GM23338 (cell line): ENCODE data around the gene AKAP8L. TPM values are rescaled to one million over a fixed set of nuclear protein-coding genes. Genes with fewer than 3 reads are reported as not detected.

ENCODE experiments used
- ATAC-seq: fragments of 200-7000 bp; cut with Tn5 transposase; 3 replicates; pipeline ENCODE4 v1.9.1; 2020
- DNase-seq: peaks from one replicate; pipeline ENCODE4 v3.0.0-alpha.2; 2015; ENCODE audit warnings: low spot score
- H2AFZ ChIP-seq: fragments of 200-600 bp; sonication (generic); 2 replicates; pipeline ENCODE4 v1.8.0; 2016; ENCODE audit warnings: antibody characterized with exemption, mild to moderate bottlenecking, moderate library complexity
- H3F3A ChIP-seq: fragments of 200-600 bp; sonication (generic); replicated peaks from 2 replicates; pipeline ENCODE4 v1.8.0; 2017; ENCODE audit warnings: antibody characterized with exemption, mixed run types, low read depth
- H3K27ac ChIP-seq: fragments of 200-600 bp; sonication (generic); 2 replicates; pipeline ENCODE4 v1.6.1; 2016; ENCODE audit warnings: low read depth
- H3K27me3 ChIP-seq: fragments of 200-600 bp; sonication (generic); 2 replicates; pipeline ENCODE4 v1.8.0; 2016; ENCODE audit warnings: mild to moderate bottlenecking, mixed run types, moderate library complexity; ENCODE audit not compliant: insufficient read depth
- H3K36me3 ChIP-seq: fragments of 200-600 bp; sonication (generic); 2 replicates; pipeline ENCODE4 v1.8.0; 2016; ENCODE audit warnings: mild to moderate bottlenecking; ENCODE audit not compliant: insufficient read depth
- H3K4me1 ChIP-seq: fragments of 200-600 bp; sonication (generic); 2 replicates; pipeline ENCODE4 v1.8.0; 2016; ENCODE audit warnings: mild to moderate bottlenecking, moderate library complexity; ENCODE audit not compliant: insufficient read depth
- H3K4me2 ChIP-seq: fragments of 200-600 bp; sonication (generic); 2 replicates; pipeline ENCODE4 v1.7.1; 2017; ENCODE audit warnings: mixed run types
- H3K4me3 ChIP-seq: fragments of 200-600 bp; sonication (generic); 2 replicates; pipeline ENCODE4 v1.6.1; 2016; ENCODE audit warnings: mixed run types
- H3K79me2 ChIP-seq: fragments of 200-600 bp; sonication (generic); replicated peaks from 2 replicates; pipeline ENCODE4 v1.8.0; 2017; ENCODE audit warnings: mild to moderate bottlenecking; ENCODE audit not compliant: insufficient read depth
- H3K9me2 ChIP-seq: fragments of 200-600 bp; sonication (generic); 2 replicates; pipeline ENCODE4 v1.8.0; 2017; ENCODE audit not compliant: insufficient read depth
- H4K20me1 ChIP-seq: fragments of 200-600 bp; sonication (generic); replicated peaks from 2 replicates; pipeline ENCODE4 v1.8.0; 2017; ENCODE audit warnings: mild to moderate bottlenecking; ENCODE audit not compliant: insufficient read depth
- H3K27ac Mint-ChIP-seq: 2 replicates; pipeline ENCODE4 v1.8.0; 2020; ENCODE audit warnings: inconsistent platforms, mild to moderate bottlenecking, moderate library complexity, mixed read lengths
- H3K27me3 Mint-ChIP-seq: 3 replicates; pipeline ENCODE4 v1.8.0; 2022; ENCODE audit warnings: low read depth, mild to moderate bottlenecking, moderate library complexity, mixed read lengths, inconsistent platforms; ENCODE audit not compliant: insufficient read depth, poor library complexity
- H3K36me3 Mint-ChIP-seq: 3 replicates; pipeline ENCODE4 v1.8.0; 2021; ENCODE audit warnings: low read depth, mild to moderate bottlenecking, inconsistent platforms, moderate library complexity, mixed read lengths
- H3K4me1 Mint-ChIP-seq: 3 replicates; pipeline ENCODE4 v1.8.0; 2020; ENCODE audit warnings: mild to moderate bottlenecking, inconsistent platforms, mixed read lengths
- H3K4me3 Mint-ChIP-seq: 3 replicates; pipeline ENCODE4 v1.8.0; 2021; ENCODE audit warnings: moderate library complexity, mild to moderate bottlenecking, inconsistent platforms, mixed read lengths
- H3K9me3 Mint-ChIP-seq: 3 replicates; pipeline ENCODE4 v1.8.0; 2020; ENCODE audit warnings: moderate library complexity, mild to moderate bottlenecking, inconsistent platforms, mixed read lengths
- CTCF ChIP-seq, 2 experiments: fragments of 200-600 bp in 1 of 2; sonication (generic) in 1 of 2; conservative IDR thresholded peaks; 2 replicates each; pipeline versions ENCODE4 v1.5.1 to v1.6.1; 2016 to 2017; ENCODE audit warnings: antibody characterized with exemption in 2 of 2, low read depth in 2 of 2, mild to moderate bottlenecking in 2 of 2, moderate library complexity in 1 of 2
- EZH2 ChIP-seq: fragments of 200-600 bp; sonication (generic); IDR thresholded peaks from one replicate; pipeline ENCODE4 v1.8.0; 2017; ENCODE audit warnings: antibody characterized with exemption, mild to moderate bottlenecking, low read depth; ENCODE audit not compliant: unreplicated experiment
- JUNB ChIP-seq: IDR thresholded peaks from one replicate; pipeline ENCODE4 v1.6.1; 2016; ENCODE audit warnings: antibody characterized with exemption; ENCODE audit not compliant: unreplicated experiment
- NANOG ChIP-seq: IDR thresholded peaks from 2 replicates; pipeline ENCODE4 v1.6.1; 2016; ENCODE audit warnings: antibody characterized with exemption, borderline replicate concordance
- POLR2AphosphoS5 ChIP-seq: IDR thresholded peaks from 2 replicates; pipeline ENCODE4 v1.6.1; 2016; ENCODE audit warnings: antibody characterized with exemption, low read depth
- ZNF114 ChIP-seq: fragments of 250-450 bp; sonication (Bioruptor Pico); IDR thresholded peaks from 2 replicates; pipeline ENCODE4 v1.5.0; 2020; ENCODE audit warnings: mild to moderate bottlenecking, moderate library complexity
- ZNF331 ChIP-seq: fragments of 250-450 bp; sonication (Bioruptor Pico); IDR thresholded peaks from 2 replicates; pipeline ENCODE4 v1.5.0; 2020; ENCODE audit warnings: low read depth, mild to moderate bottlenecking, moderate library complexity
- ZNF462 ChIP-seq: fragments of 250-450 bp; sonication (Bioruptor Pico); IDR thresholded peaks from 2 replicates; pipeline ENCODE4 v1.5.0; 2020; ENCODE audit warnings: mild to moderate bottlenecking, moderate library complexity
- polyA plus RNA-seq: library from polyadenylated mRNA; unstranded; fragments of >200 nt; fragmentation: Nextera tagmentation; extraction: Ambion mirVana; gene quantifications from 2 replicates; pipeline ENCODE4 v1.2.1, GENCODE V29; 2016
- total RNA-seq: library from RNA; depleted of rRNA; stranded (reverse); fragments of >200 nt; shearing (Covaris generic); gene quantifications from 2 replicates; pipeline ENCODE4 v1.2.3, GENCODE V29; 2014

The AKAP8L gene
- total and polyA plus RNA-seq, 2 experiments from 2014 or later, result 78.8 to 165 TPM

GRCh38 chr19:15424692-15425272 lies 6.0 kb upstream of the AKAP8L start (continued):
- TF ChIP-seq NANOG (no peak), ZNF462 (CRISPR knock-in tag) (no peak), EZH2 (no peak), JUNB (no peak)

GRCh38 chr19:15424121-15424520 lies 5.3 kb upstream of the AKAP8L start:
- H3K4me3 ChIP-seq, result no peak overlapping the region
- H3K9me2 ChIP-seq, result no peaks in the 10 kb centered on the region
- no peak overlapping the region for H3K27ac ChIP-seq
- H3K27ac Mint-ChIP-seq, result no peak overlapping the region
- DNase-seq (no peak), ATAC-seq (no peak)
- H3K36me3 Mint-ChIP-seq, result peaks cover 37% of the 10 kb centered on the region
- H3K36me3 ChIP-seq, result no peaks in the 10 kb centered on the region
- H3K79me2 ChIP-seq, result no peaks in the 10 kb centered on the region
- H3K4me1 Mint-ChIP-seq, result peaks cover 3% of the 10 kb centered on the region
- no peaks in the 10 kb centered on the region for H3K27me3 ChIP-seq
- no peak overlapping the region for H3K4me2 ChIP-seq
- H3K4me3 Mint-ChIP-seq, result no peak overlapping the region
- H3K4me1 ChIP-seq, result no peaks in the 10 kb centered on the region; the same call in 1 of the 2 replicates
- H3K27me3 Mint-ChIP-seq, result peaks cover 6% of the 10 kb centered on the region
- no peaks in the 10 kb centered on the region for H4K20me1 ChIP-seq
- H3F3A ChIP-seq, result peaks cover 14% of the 10 kb centered on the region
- H3K9me3 Mint-ChIP-seq, result no peaks in the 10 kb centered on the region
- no peak overlapping the region for H2AFZ ChIP-seq
- no peak for TF ChIP-seq NANOG
- no peak for TF ChIP-seq ZNF462 (CRISPR knock-in tag)
- no peak for TF ChIP-seq ZNF114
- TF ChIP-seq ZNF331 (CRISPR knock-in tag), result no peak
- no peak for TF ChIP-seq POLR2AphosphoS5
- no peak for TF ChIP-seq CTCF (conservative IDR thresholded peaks at IDR 0.05; ENCODE audit: low read depth in 2 of 2)
